ENCODE data around the gene ANKRD9. TPM values are rescaled to one million over a fixed set of nuclear protein-coding genes. Genes with fewer than 3 reads are reported as not detected.

Gene ANKRD9
- total RNA-seq, 1 experiment from 2014 or later = 8.4 TPM

GRCh38 chr14:102501751-102502315, 7.7 kb downstream of the ANKRD9 start:
- peaks cover 23% of the 10 kb centered on the region for H3K36me3 Mint-ChIP-seq (ENCODE audit: insufficient read depth, unreplicated experiment)
- H3K27me3 Mint-ChIP-seq (ENCODE audit: insufficient read depth, unreplicated experiment) = no peaks in the 10 kb centered on the region
- no peak overlapping the region for H3K27ac Mint-ChIP-seq (ENCODE audit: low read depth, unreplicated experiment)
- H3K4me1 Mint-ChIP-seq (ENCODE audit: insufficient read depth, unreplicated experiment) = no peaks in the 10 kb centered on the region
- H3K4me3 Mint-ChIP-seq (ENCODE audit: unreplicated experiment) = no peak overlapping the region
- intact Hi-C loops (cut with micrococcal nuclease) = no loop called here
- no peak for TF ChIP-seq CTCF (IDR thresholded peaks at IDR 0.05; ENCODE audit: unreplicated experiment)
- BruUV-seq (replicated peaks) = no TSS peak
- no peaks in the 10 kb centered on the region for H3K9me3 Mint-ChIP-seq (ENCODE audit: unreplicated experiment)
- ChIA-PET POLR2A (no interaction called here), CTCF (interaction anchor here (2.2 kb wide), 1 partner anchor 64 kb away, joined by 7 read pairs; no protein-coding TSS in a partner anchor)
- DNase-seq (ENCODE audit: unreplicated experiment) = no peak

- H3K27me3 Mint-ChIP-seq (ENCODE audit: insufficient read depth, unreplicated experiment) = no peaks in the 10 kb centered on the region
- no peak for TF ChIP-seq CTCF (IDR thresholded peaks at IDR 0.05; ENCODE audit: unreplicated experiment)
Observed at GRCh38 chr14:102500713-102501112, 8.9 kb downstream of the ANKRD9 start.

GRCh38 chr14:102500158-102500662, 9.4 kb downstream of the ANKRD9 start:
- peaks cover 16% of the 10 kb centered on the region for H3K36me3 Mint-ChIP-seq (ENCODE audit: insufficient read depth, unreplicated experiment)
- POLR2A ChIA-PET = no interaction called here
- H3K27me3 Mint-ChIP-seq (ENCODE audit: insufficient read depth, unreplicated experiment) = no peaks in the 10 kb centered on the region
- no peak for TF ChIP-seq CTCF (IDR thresholded peaks at IDR 0.05; ENCODE audit: unreplicated experiment)
- intact Hi-C loops (cut with micrococcal nuclease) = no loop called here
- no TSS peak for BruUV-seq (replicated peaks)
- no peak for DNase-seq (ENCODE audit: unreplicated experiment)
- H3K9me3 Mint-ChIP-seq (ENCODE audit: unreplicated experiment) = no peaks in the 10 kb centered on the region
- no peak overlapping the region for H3K27ac Mint-ChIP-seq (ENCODE audit: low read depth, unreplicated experiment)
- H3K4me1 Mint-ChIP-seq (ENCODE audit: insufficient read depth, unreplicated experiment) = no peaks in the 10 kb centered on the region
- H3K4me3 Mint-ChIP-seq (ENCODE audit: unreplicated experiment) = no peak overlapping the region
- CTCF ChIA-PET = interaction anchor here (2.2 kb wide), 1 partner anchor 62 kb away, joined by 7 read pairs; no protein-coding TSS in a partner anchor

More at GRCh38 chr14:102500713-102501112, 8.9 kb downstream of the ANKRD9 start:
- Mint-ChIP-seq H3K4me1 (ENCODE audit: insufficient read depth, unreplicated experiment) (no peaks in the 10 kb centered on the region), H3K9me3 (ENCODE audit: unreplicated experiment) (no peaks in the 10 kb centered on the region), H3K27ac (ENCODE audit: low read depth, unreplicated experiment) (no peak overlapping the region), H3K36me3 (ENCODE audit: insufficient read depth, unreplicated experiment) (peaks cover 19% of the 10 kb centered on the region), H3K4me3 (ENCODE audit: unreplicated experiment) (no peak overlapping the region)
- CTCF ChIA-PET = interaction anchor here (2.2 kb wide), 1 partner anchor 63 kb away, joined by 7 read pairs; no protein-coding TSS in a partner anchor
- BruUV-seq (replicated peaks) = no TSS peak
- DNase-seq (ENCODE audit: unreplicated experiment) = no peak
- intact Hi-C loops (cut with micrococcal nuclease) = no loop called here
- POLR2A ChIA-PET = no interaction called here

GRCh38 chr14:102499401-102500157, 10.0 kb downstream of the ANKRD9 start:
- no TSS peak for BruUV-seq (replicated peaks)
- intact Hi-C loops (cut with micrococcal nuclease) = no loop called here
- no peak for TF ChIP-seq CTCF (IDR thresholded peaks at IDR 0.05; ENCODE audit: unreplicated experiment)
- Mint-ChIP-seq H3K4me1 (ENCODE audit: insufficient read depth, unreplicated experiment) (no peaks in the 10 kb centered on the region), H3K4me3 (ENCODE audit: unreplicated experiment) (no peak overlapping the region), H3K9me3 (ENCODE audit: unreplicated experiment) (no peaks in the 10 kb centered on the region), H3K27me3 (ENCODE audit: insufficient read depth, unreplicated experiment) (no peaks in the 10 kb centered on the region), H3K27ac (ENCODE audit: low read depth, unreplicated experiment) (no peak overlapping the region), H3K36me3 (ENCODE audit: insufficient read depth, unreplicated experiment) (peaks cover 16% of the 10 kb centered on the region)
- no peak for DNase-seq (ENCODE audit: unreplicated experiment)
- CTCF ChIA-PET = no interaction called here
- POLR2A ChIA-PET = no interaction called here

All from MCF 10A (cell line).